C4-2B (cell line): ENCODE measurements around the gene EMC1.

Source experiments
- H3K27ac ChIP-seq: fragments of 450-650 bp; 2 replicates; pipeline ENCODE4 v1.5.1; 2017
- CTCF ChIP-seq: fragments of 450-650 bp; conservative IDR thresholded peaks from 2 replicates; pipeline ENCODE4 v1.5.1; 2017; ENCODE audit warnings: mild to moderate bottlenecking
- ZFX ChIP-seq: fragments of 450-650 bp; IDR thresholded peaks from 2 replicates; pipeline ENCODE4 v1.6.1; 2017

The EMC1 gene

GRCh38 chr1:19255288-19255687, 4.0 kb upstream of the EMC1 start:
- TF ChIP-seq ZFX = no peak

GRCh38 chr1:19254416-19254815, 3.1 kb upstream of the EMC1 start:
- TF ChIP-seq CTCF (no peak), ZFX (no peak)
- no peak overlapping the region for H3K27ac ChIP-seq

More at GRCh38 chr1:19255288-19255687, 4.0 kb upstream of the EMC1 start:
- no peak overlapping the region for H3K27ac ChIP-seq

- no peak for TF ChIP-seq CTCF
- TF ChIP-seq ZFX = no peak
- H3K27ac ChIP-seq = peak overlapping the region; percentile 88
These were observed 557 bp downstream of the EMC1 start for GRCh38 chr1:19250629-19251304.

GRCh38 chr1:19240673-19241538, 10.4 kb downstream of the EMC1 start:
- no peak overlapping the region for H3K27ac ChIP-seq
- TF ChIP-seq ZFX (no peak), CTCF (peak; percentile 86)

GRCh38 chr1:19239876-19240275, 11.4 kb downstream of the EMC1 start:
- TF ChIP-seq ZFX = no peak
- TF ChIP-seq CTCF = no peak
- no peak overlapping the region for H3K27ac ChIP-seq

GRCh38 chr1:19234224-19234623, 17.1 kb downstream of the EMC1 start:
- TF ChIP-seq ZFX (no peak), CTCF (no peak)
- no peak overlapping the region for H3K27ac ChIP-seq

- peak overlapping the region; percentile 21; the same call in 1 of the 2 replicates for H3K27ac ChIP-seq
- TF ChIP-seq CTCF (no peak; the same call in 1 of the 2 replicates), ZFX (no peak)
These were observed 18.8 kb downstream of the EMC1 start for GRCh38 chr1:19232524-19232846.

GRCh38 chr1:19231736-19232523, 19.4 kb downstream of the EMC1 start:
- peak overlapping the region; percentile 21 for H3K27ac ChIP-seq
